Stimulated activated CD8-positive, alpha-beta memory T cell treated with anti-CD3 and anti-CD28 coated beads, Interleukin-4, amount 100 ng/mL, for 48 hours (primary cell): ENCODE data around the gene RPS23.

Experiments
- DNase-seq: peaks from one replicate; pipeline ENCODE4 v3.0.0-alpha.2; 2020

Gene RPS23

DNA sequence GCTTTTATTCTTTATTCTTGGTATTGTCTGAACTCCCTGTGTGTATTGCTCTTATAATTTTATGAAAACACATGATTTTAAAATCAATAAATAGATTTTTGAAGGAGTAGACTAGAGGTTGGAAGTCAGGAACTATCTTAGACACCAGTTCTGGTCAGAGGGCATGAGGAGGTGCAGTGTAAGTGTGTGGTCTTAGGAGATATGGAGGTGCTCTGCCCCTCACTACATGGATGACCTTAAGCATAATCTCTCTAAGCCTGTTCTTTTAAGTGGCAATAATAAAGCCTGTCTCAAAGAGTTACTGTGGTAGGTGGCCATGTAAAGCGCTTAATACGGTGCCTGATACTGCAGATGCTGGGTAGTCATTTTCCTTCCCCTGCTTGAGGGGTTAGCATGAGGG lies 34.0 kb downstream of the RPS23 start:
- DNase-seq, result no peak

GRCh38 chr5:82234885-82235284 lies 43.3 kb downstream of the RPS23 start:
- DNase-seq, result no peak

DNA sequence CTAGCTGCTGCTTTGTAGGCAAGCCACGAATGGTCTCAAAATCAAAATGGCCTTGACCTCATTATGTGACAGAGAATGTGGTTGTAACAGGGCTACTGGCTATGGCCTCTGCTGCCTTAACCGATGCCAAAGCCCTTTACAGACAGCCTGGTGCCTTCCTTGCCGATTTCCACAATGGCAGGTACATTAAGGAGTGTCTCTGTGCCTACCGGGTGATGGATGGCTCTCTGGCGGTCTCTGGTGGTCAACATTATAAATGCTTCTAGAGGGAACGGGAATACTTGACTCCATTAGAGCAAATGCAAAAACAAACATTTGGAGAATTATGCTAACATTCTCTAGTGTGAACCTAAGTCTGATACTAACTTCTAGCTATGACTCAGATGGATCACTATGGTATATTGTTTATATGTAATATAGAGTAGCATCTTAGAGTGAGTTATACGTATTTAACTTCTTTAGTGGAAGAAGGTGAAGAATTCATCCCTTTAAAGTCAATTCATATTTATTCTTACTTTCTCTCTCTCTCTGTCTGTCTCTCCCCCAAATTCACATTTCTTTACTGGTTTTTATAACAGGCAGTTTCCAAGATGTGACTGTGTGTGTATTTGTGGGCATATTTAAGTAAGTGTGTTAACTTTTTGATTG lies 52.5 kb downstream of the RPS23 start:
- DNase-seq, result peak; percentile 75
